GM21381 (cell line): Measurements from ENCODE around the gene HDAC4.

Source experiments
- ATAC-seq: cut with Tn5 transposase; IDR thresholded peaks from one replicate; pipeline ENCODE4 v1.9.1; 2021; ENCODE audit warnings: mild to moderate bottlenecking, moderate library complexity; ENCODE audit not compliant: unreplicated experiment

The HDAC4 gene

GRCh38 chr2:239370876-239371725 lies 29.7 kb downstream of the HDAC4 start:
- no peak for ATAC-seq

GRCh38 chr2:239370403-239370802 lies 30.4 kb downstream of the HDAC4 start:
- no peak for ATAC-seq

- peak; percentile 79 for ATAC-seq
These were observed 31.1 kb downstream of the HDAC4 start for GRCh38 chr2:239369631-239370161.

- peak; percentile 7 for ATAC-seq
These were observed 31.8 kb downstream of the HDAC4 start for GRCh38 chr2:239368906-239369552.

- no peak for ATAC-seq
These were observed 32.5 kb downstream of the HDAC4 start for GRCh38 chr2:239368321-239368720.

- no peak for ATAC-seq
These were observed 34.1 kb downstream of the HDAC4 start for GRCh38 chr2:239366740-239367139.

GRCh38 chr2:239365782-239366435 lies 34.9 kb downstream of the HDAC4 start:
- no peak for ATAC-seq

GRCh38 chr2:239365071-239365781 lies 35.6 kb downstream of the HDAC4 start:
- no peak for ATAC-seq

- ATAC-seq: no peak
These were observed 36.7 kb downstream of the HDAC4 start for GRCh38 chr2:239363946-239364637.

- no peak for ATAC-seq
These were observed 38.3 kb downstream of the HDAC4 start for GRCh38 chr2:239362507-239362906.

GRCh38 chr2:239361311-239361642 lies 39.5 kb downstream of the HDAC4 start:
- ATAC-seq: no peak

GRCh38 chr2:239360421-239361310 lies 40.2 kb downstream of the HDAC4 start:
- no peak for ATAC-seq

- no peak for ATAC-seq
These were observed 40.8 kb downstream of the HDAC4 start for GRCh38 chr2:239360008-239360407.

- no peak for ATAC-seq
These were observed 41.5 kb downstream of the HDAC4 start for GRCh38 chr2:239359196-239359912.

- ATAC-seq: no peak
These were observed 42.6 kb downstream of the HDAC4 start for GRCh38 chr2:239358062-239358754.

GRCh38 chr2:239355724-239356123 lies 45.1 kb downstream of the HDAC4 start:
- no peak for ATAC-seq

- ATAC-seq: no peak
These were observed 45.7 kb downstream of the HDAC4 start for GRCh38 chr2:239355139-239355538.

- ATAC-seq: no peak
These were observed 46.1 kb downstream of the HDAC4 start for GRCh38 chr2:239354791-239355136.
